Measurements from ENCODE around the gene TECR.
"Not testable (repeated sequence)": the region's sequence is repeated elsewhere in the genome, so short reads cannot be mapped to it uniquely, and the experiment has no call there.

Gene TECR

DNA sequence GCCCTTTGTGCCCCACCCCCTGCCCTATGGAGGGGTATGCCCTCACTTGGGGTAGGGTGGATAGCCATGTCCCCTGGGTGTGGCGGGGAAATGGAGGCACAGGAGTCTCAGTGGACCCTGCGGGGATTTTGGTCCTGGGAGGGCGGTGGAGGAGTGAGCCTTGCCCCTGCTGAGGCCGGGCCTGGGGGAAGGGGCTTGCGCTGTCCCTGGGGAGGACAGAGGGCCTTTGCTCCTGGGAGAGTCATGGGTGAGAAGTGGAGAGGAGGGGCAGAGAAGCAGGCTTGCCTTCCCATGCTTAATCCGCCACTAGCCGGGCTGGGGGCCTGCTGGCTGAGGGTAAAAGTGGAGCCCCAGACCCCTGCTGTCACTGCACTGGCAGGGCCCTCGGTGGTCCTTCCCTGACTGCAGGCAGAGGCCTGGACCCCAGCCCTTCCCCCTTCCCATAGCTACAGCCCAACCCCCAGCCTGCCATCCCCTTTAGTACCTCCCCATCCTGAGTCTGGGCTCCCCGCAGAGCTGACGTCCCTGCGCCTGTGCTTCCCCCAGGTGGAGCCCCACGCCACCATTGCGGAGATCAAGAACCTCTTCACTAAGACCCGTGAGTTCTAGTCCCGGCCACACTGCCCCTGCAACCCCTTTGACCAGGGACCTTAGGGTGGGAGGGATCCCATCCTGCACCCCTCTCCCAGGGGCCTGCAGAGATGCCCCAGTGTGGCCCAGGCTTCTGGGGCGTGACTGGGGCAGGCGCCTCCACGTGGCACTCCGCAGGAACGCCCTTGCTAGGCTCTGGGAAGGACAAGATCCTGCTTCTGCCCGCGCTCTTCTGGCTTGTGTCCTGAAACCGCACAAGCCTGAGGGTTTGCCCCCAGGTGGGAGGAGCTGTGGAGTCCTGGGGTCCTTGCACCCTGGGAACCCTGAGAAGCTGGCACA is 33.5 kb downstream of the TECR start:
- no peak for DNase-seq

- DNase-seq, result no peak
Measured at GRCh38 chr19:14563590-14563926, 34.2 kb downstream of the TECR start.

DNA sequence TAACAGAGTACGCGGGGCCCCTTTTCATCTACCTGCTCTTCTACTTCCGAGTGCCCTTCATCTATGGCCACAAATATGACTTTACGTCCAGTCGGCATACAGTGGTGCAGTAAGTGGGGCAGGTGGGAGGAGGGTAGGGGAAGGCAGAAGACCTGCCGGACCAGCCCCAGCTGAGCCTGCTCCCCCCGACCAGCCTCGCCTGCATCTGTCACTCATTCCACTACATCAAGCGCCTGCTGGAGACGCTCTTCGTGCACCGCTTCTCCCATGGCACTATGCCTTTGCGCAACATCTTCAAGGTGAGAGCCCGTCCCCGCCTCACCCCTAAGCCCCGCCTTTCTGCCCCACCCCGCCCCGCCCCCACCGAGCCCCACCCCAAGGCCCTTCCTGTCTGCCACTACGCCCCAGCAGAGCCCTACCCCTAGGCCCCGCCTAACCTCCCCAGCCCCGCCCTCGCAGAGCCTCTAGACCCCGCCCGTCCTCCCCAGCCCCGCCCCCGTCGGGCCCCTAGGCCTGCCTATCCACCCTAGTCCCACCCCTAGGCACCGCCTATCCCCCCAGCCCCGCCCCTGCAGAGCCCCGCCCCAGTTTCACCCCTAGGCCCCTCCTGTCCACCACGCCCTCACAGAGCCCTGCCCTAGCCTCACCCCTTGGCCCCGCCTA is 34.7 kb downstream of the TECR start:
- no peak for DNase-seq

DNA sequence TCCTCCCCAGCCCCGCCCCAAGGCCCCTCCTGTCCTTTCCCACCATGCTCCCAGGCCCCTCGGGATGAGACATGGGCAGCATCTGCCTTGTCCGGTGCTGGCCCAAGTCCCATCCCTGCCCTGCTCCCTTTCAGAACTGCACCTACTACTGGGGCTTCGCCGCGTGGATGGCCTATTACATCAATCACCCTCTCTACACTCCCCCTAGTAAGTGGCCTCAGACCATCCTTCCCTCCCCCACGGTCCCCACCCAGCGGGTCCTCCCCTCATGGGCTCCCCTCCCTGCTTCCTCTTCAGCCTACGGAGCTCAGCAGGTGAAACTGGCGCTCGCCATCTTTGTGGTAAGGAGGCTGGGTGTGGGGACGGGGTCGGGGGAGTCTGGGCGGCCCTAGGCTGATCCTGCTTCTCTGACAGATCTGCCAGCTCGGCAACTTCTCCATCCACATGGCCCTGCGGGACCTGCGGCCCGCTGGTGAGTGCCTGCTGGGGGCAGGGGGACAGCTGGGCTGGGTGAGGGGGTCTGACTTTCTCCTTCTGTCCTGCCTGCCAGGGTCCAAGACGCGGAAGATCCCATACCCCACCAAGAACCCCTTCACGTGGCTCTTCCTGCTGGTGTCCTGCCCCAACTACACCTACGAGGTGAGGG is 35.4 kb downstream of the TECR start:
- DNase-seq, result not testable (repeated sequence)

GRCh38 chr19:14565298-14565679 is 35.9 kb downstream of the TECR start:
- DNase-seq, result no peak

- DNase-seq, result no peak
Measured at GRCh38 chr19:14565765-14566711, 36.6 kb downstream of the TECR start.

GRCh38 chr19:14566712-14567077 is 37.3 kb downstream of the TECR start:
- no peak for DNase-seq

GRCh38 chr19:14567079-14567478 is 37.7 kb downstream of the TECR start:
- DNase-seq, result no peak

GRCh38 chr19:14570864-14571527 is 41.6 kb downstream of the TECR start:
- DNase-seq, result no peak

DNA sequence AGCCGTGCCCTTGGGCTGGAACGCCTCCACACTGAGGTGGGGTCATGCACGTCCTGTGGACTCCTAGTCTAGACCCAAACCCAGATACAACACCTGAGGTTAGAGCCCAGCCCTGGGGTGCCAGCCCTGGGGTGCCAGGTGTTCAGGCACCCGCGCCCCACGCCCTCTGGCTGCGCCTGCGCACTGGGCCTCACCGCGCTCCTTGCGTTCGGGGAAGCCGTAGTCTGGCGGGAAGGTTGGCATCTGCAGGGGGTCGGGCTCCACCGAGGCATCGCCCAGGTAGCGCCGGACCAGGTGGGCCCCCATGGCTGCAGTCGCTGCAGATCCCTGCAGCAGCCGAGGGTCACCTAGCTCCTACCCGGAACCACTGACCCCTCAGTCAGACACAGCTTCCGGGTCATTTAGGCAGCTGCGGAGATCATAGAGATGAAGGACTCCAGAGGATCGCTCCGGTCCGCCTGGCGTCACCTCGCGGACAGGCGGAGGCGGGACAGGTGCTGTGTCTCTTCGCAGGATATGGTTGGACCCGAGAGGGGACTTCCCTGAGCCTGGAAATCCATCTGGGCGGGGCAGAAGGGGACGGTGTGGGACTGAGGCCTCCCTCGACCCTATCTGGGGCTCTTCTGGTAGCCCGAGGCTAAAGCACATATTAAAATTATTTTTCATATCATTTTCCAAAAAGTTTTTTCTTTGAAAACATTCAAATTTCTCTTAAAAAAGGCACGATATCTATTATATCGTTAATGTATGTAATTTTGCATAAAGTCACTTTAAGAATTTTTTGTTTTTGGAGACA is 42.5 kb downstream of the TECR start, which contains the start of gene NDUFB7:
NDUFB7 (minus strand) TSS at position 372 of the 796 bp plus-strand sequence; CDS start at position 306, 66 bp downstream.
- peak; percentile 91 for DNase-seq

GRCh38 chr19:14575428-14575980 is 46.1 kb downstream of the TECR start:
- DNase-seq, result no peak

GRCh38 chr19:14576363-14576762 is 47.0 kb downstream of the TECR start:
- DNase-seq, result no peak

GRCh38 chr19:14577264-14577663 is 47.9 kb downstream of the TECR start:
- DNase-seq, result no peak

- DNase-seq, result no peak
Measured at GRCh38 chr19:14577885-14578427, 48.6 kb downstream of the TECR start.

DNA sequence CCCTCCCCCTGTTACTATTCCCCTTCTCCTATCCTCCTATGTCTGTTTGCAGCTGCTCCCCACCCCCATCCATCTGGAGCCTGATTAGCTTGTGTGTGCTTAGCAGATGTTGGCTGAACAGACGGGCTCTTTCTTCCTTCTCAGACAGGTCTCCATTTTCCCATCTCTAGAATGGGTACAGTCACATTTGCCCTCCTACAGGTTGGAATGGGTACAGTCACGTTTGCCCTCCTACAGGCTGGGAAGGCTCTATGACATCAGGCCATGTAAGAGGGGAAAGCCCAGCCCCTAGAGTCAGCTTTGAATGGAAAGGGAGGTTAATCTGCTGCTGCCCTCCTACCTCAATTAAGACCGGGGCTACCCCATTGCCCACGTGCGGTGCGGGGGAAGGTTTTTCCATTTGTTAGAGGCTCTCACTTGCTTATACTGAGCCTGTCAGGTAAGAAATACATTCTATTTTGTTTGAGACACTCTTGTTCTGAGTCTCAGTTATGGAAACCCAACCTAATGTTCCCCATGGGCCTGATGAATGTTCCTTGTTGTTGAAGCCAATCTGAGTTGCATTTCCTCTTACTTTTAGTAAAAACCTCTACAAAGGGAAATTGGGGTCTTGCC is 51.3 kb downstream of the TECR start:
- no peak for DNase-seq

GRCh38 chr19:14582894-14583340 is 53.5 kb downstream of the TECR start, which contains the start of gene CLEC17A:
TSS of gene CLEC17A (plus strand) at chr19:14583084. CDS start at chr19:14583161, 77 bp downstream.
- no peak for DNase-seq

GRCh38 chr19:14584372-14584771 is 55.0 kb downstream of the TECR start:
- not testable (repeated sequence) for DNase-seq

DNA sequence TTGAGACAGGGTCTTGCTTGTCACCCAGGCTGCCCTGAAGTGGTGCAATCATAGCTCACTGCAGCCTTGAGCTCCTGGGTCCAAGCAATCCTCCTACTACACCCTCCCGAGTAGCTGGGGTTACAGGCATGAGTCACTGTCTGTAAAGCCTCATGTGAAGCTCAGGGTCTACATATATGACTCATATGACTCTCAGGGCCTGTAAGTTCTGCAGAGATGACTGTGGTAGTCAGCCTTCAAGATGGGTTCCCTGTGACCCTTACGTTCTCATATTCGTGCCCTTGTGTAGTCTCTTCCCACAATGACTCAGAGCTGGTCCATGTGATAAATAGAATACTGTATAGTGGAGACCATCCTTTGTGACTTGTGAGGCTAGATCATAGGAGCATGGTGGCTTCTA is 55.8 kb downstream of the TECR start:
- DNase-seq, result not testable (repeated sequence)

DNA sequence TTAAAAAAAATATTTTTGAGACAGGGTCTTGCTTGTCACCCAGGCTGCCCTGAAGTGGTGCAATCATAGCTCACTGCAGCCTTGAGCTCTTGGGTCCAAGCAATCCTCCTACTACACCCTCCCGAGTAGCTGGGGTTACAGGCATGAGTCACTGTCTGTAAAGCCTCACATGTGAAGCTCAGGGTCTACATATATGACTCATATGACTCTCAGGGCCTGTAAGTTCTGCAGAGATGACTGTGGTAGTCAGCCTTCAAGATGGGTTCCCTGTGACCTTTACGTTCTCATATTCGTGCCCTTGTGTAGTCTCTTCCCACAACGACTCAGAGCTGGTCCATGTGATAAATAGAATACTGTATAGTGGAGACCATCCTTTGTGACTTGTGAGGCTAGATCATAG is 60.0 kb downstream of the TECR start:
- DNase-seq, result not testable (repeated sequence)

DNA sequence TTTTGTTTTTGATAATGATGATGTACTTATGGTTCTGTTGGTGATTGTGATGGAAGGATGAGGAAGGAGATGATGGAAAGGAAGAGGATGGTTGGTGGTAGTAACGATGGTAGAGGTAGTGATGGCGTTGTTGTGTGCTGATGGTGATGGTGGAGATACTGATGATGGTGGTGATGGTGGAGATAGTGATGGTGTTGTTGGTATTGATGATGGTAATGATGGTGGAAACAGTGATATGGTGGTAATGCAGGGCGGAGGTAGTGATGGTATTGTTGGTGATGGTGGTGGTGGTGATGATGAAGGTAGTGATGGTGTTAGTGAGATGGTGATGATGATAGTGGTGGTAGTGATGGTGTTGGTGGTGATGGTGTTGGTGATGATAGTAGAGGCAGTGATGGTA is 66.2 kb downstream of the TECR start:
- DNase-seq, result no peak

All from NCI-H1694 (cell line).